ENCODE measurements around the gene EHMT2. TPM values are rescaled to one million over a fixed set of nuclear protein-coding genes. Genes with fewer than 3 reads are reported as not detected.

The EHMT2 gene
- total RNA-seq, 4 donors from 2014 or later: 13.8 to 72.4 (median 66.2) TPM

- H3K4me1 ChIP-seq: no peaks in the 10 kb centered on the region
- H3K36me3 ChIP-seq: no peaks in the 10 kb centered on the region
- no peaks in the 10 kb centered on the region for H3K9me3 ChIP-seq
- intact Hi-C loops (cut with DNase I; ENCODE audit: low total_unique reads): no loop called here
- no peaks in the 10 kb centered on the region for H3K27me3 ChIP-seq
- DNase-seq: no peak
- TF ChIP-seq POLR2A (IDR thresholded peaks at IDR 0.05) (no peak), CTCF (IDR thresholded peaks at IDR 0.05) (no peak)
- no peak overlapping the region for H3K4me3 ChIP-seq
- no peak overlapping the region for H3K27ac ChIP-seq
Measured at GRCh38 chr6:31883676-31884075, 13.8 kb downstream of the EHMT2 start.

GRCh38 chr6:31882344-31882743 lies 15.2 kb downstream of the EHMT2 start:
- Histone ChIP-seq H3K4me3 (no peak overlapping the region), H3K27me3 (no peaks in the 10 kb centered on the region), H3K4me1 (no peaks in the 10 kb centered on the region), H3K27ac (no peak overlapping the region), H3K9me3 (no peaks in the 10 kb centered on the region), H3K36me3 (no peaks in the 10 kb centered on the region)
- DNase-seq: no peak
- intact Hi-C loops (cut with DNase I; ENCODE audit: low total_unique reads): no loop called here
- TF ChIP-seq POLR2A (IDR thresholded peaks at IDR 0.05) (no peak), CTCF (IDR thresholded peaks at IDR 0.05) (no peak)

GRCh38 chr6:31881136-31881859 lies 16.2 kb downstream of the EHMT2 start:
- intact Hi-C loops (cut with DNase I; ENCODE audit: low total_unique reads): no loop called here
- no peaks in the 10 kb centered on the region for H3K27me3 ChIP-seq
- no peaks in the 10 kb centered on the region for H3K36me3 ChIP-seq

GRCh38 chr6:31880616-31881015 lies 16.9 kb downstream of the EHMT2 start:
- no peak for DNase-seq
- H3K36me3 ChIP-seq: no peaks in the 10 kb centered on the region
- TF ChIP-seq CTCF (IDR thresholded peaks at IDR 0.05) (no peak), POLR2A (IDR thresholded peaks at IDR 0.05) (no peak)
- no peak overlapping the region for H3K27ac ChIP-seq
- H3K4me1 ChIP-seq: no peaks in the 10 kb centered on the region
- no peaks in the 10 kb centered on the region for H3K9me3 ChIP-seq
- intact Hi-C loops (cut with DNase I; ENCODE audit: low total_unique reads): no loop called here
- no peak overlapping the region for H3K4me3 ChIP-seq
- no peaks in the 10 kb centered on the region for H3K27me3 ChIP-seq

More at GRCh38 chr6:31881136-31881859, 16.2 kb downstream of the EHMT2 start:
- Histone ChIP-seq H3K4me3 (no peak overlapping the region), H3K27ac (no peak overlapping the region), H3K9me3 (no peaks in the 10 kb centered on the region), H3K4me1 (no peaks in the 10 kb centered on the region)
- TF ChIP-seq CTCF (IDR thresholded peaks at IDR 0.05): no peak
- no peak for TF ChIP-seq POLR2A (IDR thresholded peaks at IDR 0.05)
- no peak for DNase-seq

- DNase-seq: no peak
- Histone ChIP-seq H3K9me3 (no peaks in the 10 kb centered on the region), H3K27ac (no peak overlapping the region), H3K27me3 (no peaks in the 10 kb centered on the region), H3K36me3 (no peaks in the 10 kb centered on the region), H3K4me3 (no peak overlapping the region), H3K4me1 (no peaks in the 10 kb centered on the region)
- no peak for TF ChIP-seq POLR2A (IDR thresholded peaks at IDR 0.05)
- no peak for TF ChIP-seq CTCF (IDR thresholded peaks at IDR 0.05)
- intact Hi-C loops (cut with DNase I; ENCODE audit: low total_unique reads): no loop called here
Measured at GRCh38 chr6:31879901-31880300, 17.6 kb downstream of the EHMT2 start.
